Measurements from ENCODE around the gene GPR132. TPM values are rescaled to one million over a fixed set of nuclear protein-coding genes. Genes with fewer than 3 reads are reported as not detected.

The GPR132 gene
- total RNA-seq, 6 experiments from 2014 or later = 0.11 to 0.84 (median 0.39) TPM

DNA sequence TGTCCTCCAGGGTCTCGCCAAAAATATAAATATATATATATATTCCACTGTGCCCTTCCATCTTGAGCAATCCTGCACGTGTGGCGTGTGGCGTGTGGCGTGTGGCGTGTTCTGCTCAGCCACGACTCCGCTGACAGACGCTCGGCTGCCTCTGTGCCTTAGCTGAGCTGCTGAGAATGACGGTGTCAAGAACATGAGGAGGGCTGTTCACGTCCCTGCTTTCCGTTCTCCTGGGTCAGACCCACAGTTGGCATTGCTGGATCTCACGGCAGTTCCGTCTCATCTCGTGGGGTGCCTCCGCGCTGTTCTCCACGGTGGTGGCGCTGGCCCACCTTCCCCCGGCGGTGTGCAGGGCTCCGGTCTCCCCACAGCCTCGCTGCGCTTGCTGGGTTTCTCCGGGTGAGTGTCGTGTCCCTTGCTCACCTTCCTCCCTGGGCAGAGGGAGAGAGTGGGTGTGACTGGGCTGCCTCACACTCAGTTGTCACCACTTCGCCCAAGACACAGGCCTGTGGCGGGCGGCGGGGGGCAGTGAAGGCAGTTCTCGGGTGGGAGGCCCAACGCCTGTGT lies 9.4 kb downstream of the GPR132 start:
- Histone ChIP-seq H3K27ac (no peak overlapping the region), H3K9me3 (no peaks in the 10 kb centered on the region), H3K4me3 (no peak overlapping the region), H3K27me3 (no peaks in the 10 kb centered on the region), H3K36me3 (no peaks in the 10 kb centered on the region), H3K4me1 (peaks cover 0 to 4% (median 0%) of the 10 kb centered on the region in 4 donors)
- 63% methylated on average over 18 of the region's 33 CpGs for WGBS (ENCODE audit: insufficient coverage, low coverage, low lambda C conversion rate, missing lambda C conversion rate)
- TF ChIP-seq POLR2A (IDR thresholded peaks at IDR 0.05) (no peak), CTCF (IDR thresholded peaks at IDR 0.05) (no peak)
- no peak for ATAC-seq
- intact Hi-C loops (cut with DNase I) = no loop called here
- peak in 1 of 3 donors; percentile 39 for DNase-seq

- no peaks in the 10 kb centered on the region for H3K9me3 ChIP-seq
- no peaks in the 10 kb centered on the region for H3K36me3 ChIP-seq
- H3K4me3 ChIP-seq = no peak overlapping the region
- DNase-seq = peak in 1 of 3 donors; percentile 15
- peaks cover 0 to 2% (median 0%) of the 10 kb centered on the region in 4 donors for H3K4me1 ChIP-seq
- no peak for ATAC-seq
- intact Hi-C loops (cut with DNase I) = no loop called here
- H3K27me3 ChIP-seq = no peaks in the 10 kb centered on the region
- TF ChIP-seq POLR2A (IDR thresholded peaks at IDR 0.05) (no peak), CTCF (IDR thresholded peaks at IDR 0.05) (no peak)
- 51% methylated on average over 11 of the region's 15 CpGs for WGBS (ENCODE audit: insufficient coverage, low coverage, low lambda C conversion rate, missing lambda C conversion rate)
- no peak overlapping the region for H3K27ac ChIP-seq
These were observed 9.9 kb downstream of the GPR132 start for GRCh38 chr14:105055334-105055733.

- H3K36me3 ChIP-seq = no peaks in the 10 kb centered on the region
- intact Hi-C loops (cut with DNase I) = no loop called here
These were observed 11.2 kb downstream of the GPR132 start for GRCh38 chr14:105053996-105054395.

GRCh38 chr14:105053421-105053820 lies 11.8 kb downstream of the GPR132 start:
- no peaks in the 10 kb centered on the region for H3K27me3 ChIP-seq
- H3K27ac ChIP-seq = no peak overlapping the region
- 62% methylated on average over 6 of the region's 6 CpGs for WGBS (ENCODE audit: insufficient coverage, low coverage, low lambda C conversion rate, missing lambda C conversion rate)

More at GRCh38 chr14:105053996-105054395, 11.2 kb downstream of the GPR132 start:
- peak in 1 of 3 donors; percentile 46 for DNase-seq
- Histone ChIP-seq H3K4me1 (no peaks in the 10 kb centered on the region), H3K27me3 (no peaks in the 10 kb centered on the region), H3K9me3 (no peaks in the 10 kb centered on the region), H3K27ac (no peak overlapping the region), H3K4me3 (no peak overlapping the region)
- TF ChIP-seq CTCF (IDR thresholded peaks at IDR 0.05) (no peak), POLR2A (IDR thresholded peaks at IDR 0.05) (no peak)
- peak in 1 of 4 donors; percentile 48 for ATAC-seq
- 78% methylated on average over 3 of the region's 15 CpGs for WGBS (ENCODE audit: insufficient coverage, low coverage, low lambda C conversion rate, missing lambda C conversion rate)

More at GRCh38 chr14:105053421-105053820, 11.8 kb downstream of the GPR132 start:
- TF ChIP-seq POLR2A (IDR thresholded peaks at IDR 0.05) = no peak
- TF ChIP-seq CTCF (IDR thresholded peaks at IDR 0.05) = no peak
- H3K4me3 ChIP-seq = no peak overlapping the region
- H3K4me1 ChIP-seq = no peaks in the 10 kb centered on the region
- peak in 1 of 3 donors; percentile 8 for DNase-seq
- intact Hi-C loops (cut with DNase I) = no loop called here
- no peaks in the 10 kb centered on the region for H3K9me3 ChIP-seq
- no peaks in the 10 kb centered on the region for H3K36me3 ChIP-seq
- no peak for ATAC-seq
